ENCODE results near the gene LSM7. TPM values are rescaled to one million over a fixed set of nuclear protein-coding genes. Genes with fewer than 3 reads are reported as not detected.
A peak's percentile ranks its signal among the peaks of the same experiment; 100 is the strongest.

LSM7 gene
- total and polyA plus RNA-seq, 9 of the 15 experiments (the other 6 are each of a cell fraction or from before 2014, with no cell fraction given) = 40.5 to 690 (median 265) TPM

DNA sequence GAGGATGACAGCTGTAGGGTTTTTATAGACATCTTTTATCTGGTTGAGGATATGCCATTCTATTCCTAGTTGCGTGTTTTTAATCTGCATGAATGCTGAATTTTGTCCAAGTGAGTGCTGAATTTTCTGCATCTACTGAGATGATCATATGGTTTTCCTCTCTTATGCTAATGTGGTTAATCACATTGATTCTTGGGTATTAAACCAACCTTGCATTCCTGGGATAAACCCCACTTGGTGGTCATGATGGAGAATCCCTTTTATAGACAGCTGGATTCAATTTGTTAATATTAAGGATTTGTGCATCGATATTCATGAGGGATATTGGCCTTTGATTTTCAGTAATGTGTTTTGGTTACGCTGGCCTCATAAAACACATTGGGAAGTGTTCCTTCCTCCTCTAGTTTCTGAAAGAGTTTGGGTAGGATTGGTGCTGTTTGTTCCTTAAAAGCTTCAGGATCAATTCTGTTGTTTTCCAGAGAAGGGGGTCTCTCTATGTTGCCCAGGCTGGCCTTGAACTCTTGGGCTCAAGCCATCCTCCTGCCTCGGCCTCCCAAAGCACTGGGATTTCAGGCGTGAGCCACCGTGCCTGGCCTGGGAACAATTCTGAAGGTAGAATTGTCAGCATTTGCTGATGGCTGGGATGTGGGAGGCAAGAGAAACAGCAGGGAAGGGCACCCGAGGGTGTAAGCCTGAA lies 13.1 kb downstream of the LSM7 start (continued):
- no peak for TF ChIP-seq ZNF592 (IDR thresholded peaks at IDR 0.05)
- no peak for TF ChIP-seq SMAD2 (IDR thresholded peaks at IDR 0.05; ENCODE audit: low read depth, low read length)
- TF ChIP-seq, protein P1, sequence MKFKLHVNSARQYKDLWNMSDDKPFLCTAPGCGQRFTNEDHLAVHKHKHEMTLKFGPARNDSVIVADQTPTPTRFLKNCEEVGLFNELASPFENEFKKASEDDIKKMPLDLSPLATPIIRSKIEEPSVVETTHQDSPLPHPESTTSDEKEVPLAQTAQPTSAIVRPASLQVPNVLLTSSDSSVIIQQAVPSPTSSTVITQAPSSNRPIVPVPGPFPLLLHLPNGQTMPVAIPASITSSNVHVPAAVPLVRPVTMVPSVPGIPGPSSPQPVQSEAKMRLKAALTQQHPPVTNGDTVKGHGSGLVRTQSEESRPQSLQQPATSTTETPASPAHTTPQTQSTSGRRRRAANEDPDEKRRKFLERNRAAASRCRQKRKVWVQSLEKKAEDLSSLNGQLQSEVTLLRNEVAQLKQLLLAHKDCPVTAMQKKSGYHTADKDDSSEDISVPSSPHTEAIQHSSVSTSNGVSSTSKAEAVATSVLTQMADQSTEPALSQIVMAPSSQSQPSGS (CRISPR knock-in tag; IDR thresholded peaks at IDR 0.05) = no peak
- TF ChIP-seq XRCC3 (IDR thresholded peaks at IDR 0.05) = peak; percentile 55; the same call in 1 of the 2 replicates
- TF ChIP-seq MYNN (IDR thresholded peaks at IDR 0.05) = no peak
- no peak for TF ChIP-seq MYNN (CRISPR knock-in tag; IDR thresholded peaks at IDR 0.05)
- TF ChIP-seq TEAD4 (IDR thresholded peaks at IDR 0.05; ENCODE audit: low read length) = no peak
- TF ChIP-seq TEAD4 (CRISPR knock-in tag; IDR thresholded peaks at IDR 0.05; ENCODE audit: borderline replicate concordance) = no peak
- no peak for TF ChIP-seq NCOA4 (IDR thresholded peaks at IDR 0.05; ENCODE audit: partially characterized antibody)
- TF ChIP-seq, protein P2, sequence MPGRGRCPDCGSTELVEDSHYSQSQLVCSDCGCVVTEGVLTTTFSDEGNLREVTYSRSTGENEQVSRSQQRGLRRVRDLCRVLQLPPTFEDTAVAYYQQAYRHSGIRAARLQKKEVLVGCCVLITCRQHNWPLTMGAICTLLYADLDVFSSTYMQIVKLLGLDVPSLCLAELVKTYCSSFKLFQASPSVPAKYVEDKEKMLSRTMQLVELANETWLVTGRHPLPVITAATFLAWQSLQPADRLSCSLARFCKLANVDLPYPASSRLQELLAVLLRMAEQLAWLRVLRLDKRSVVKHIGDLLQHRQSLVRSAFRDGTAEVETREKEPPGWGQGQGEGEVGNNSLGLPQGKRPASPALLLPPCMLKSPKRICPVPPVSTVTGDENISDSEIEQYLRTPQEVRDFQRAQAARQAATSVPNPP (IDR thresholded peaks at IDR 0.05; ENCODE audit: borderline replicate concordance, insufficient read depth, insufficient read length) = no peak
- no peak for TF ChIP-seq SLC30A9 (CRISPR knock-in tag; IDR thresholded peaks at IDR 0.05)
- TF ChIP-seq, protein P3, sequence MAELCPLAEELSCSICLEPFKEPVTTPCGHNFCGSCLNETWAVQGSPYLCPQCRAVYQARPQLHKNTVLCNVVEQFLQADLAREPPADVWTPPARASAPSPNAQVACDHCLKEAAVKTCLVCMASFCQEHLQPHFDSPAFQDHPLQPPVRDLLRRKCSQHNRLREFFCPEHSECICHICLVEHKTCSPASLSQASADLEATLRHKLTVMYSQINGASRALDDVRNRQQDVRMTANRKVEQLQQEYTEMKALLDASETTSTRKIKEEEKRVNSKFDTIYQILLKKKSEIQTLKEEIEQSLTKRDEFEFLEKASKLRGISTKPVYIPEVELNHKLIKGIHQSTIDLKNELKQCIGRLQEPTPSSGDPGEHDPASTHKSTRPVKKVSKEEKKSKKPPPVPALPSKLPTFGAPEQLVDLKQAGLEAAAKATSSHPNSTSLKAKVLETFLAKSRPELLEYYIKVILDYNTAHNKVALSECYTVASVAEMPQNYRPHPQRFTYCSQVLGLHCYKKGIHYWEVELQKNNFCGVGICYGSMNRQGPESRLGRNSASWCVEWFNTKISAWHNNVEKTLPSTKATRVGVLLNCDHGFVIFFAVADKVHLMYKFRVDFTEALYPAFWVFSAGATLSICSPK (IDR thresholded peaks at IDR 0.05; ENCODE audit: borderline replicate concordance) = no peak
- no peak for TF ChIP-seq GTF3C2 (IDR thresholded peaks at IDR 0.05; ENCODE audit: borderline replicate concordance, extremely low read depth, insufficient read length)
- no peak for TF ChIP-seq TFAP4 (CRISPR knock-in tag; IDR thresholded peaks at IDR 0.05; ENCODE audit: borderline replicate concordance)
- no peak for TF ChIP-seq ATF7 (IDR thresholded peaks at IDR 0.05)

Data from K562 (cell line).